Right lobe of liver (tissue), 4 donors: Measurements from ENCODE around the gene GALNT10.

Experiments used
- POLR2A ChIP-seq: fragments of 450-650 bp; IDR thresholded peaks from one replicate; pipeline ENCODE4 v1.6.1; 2017; ENCODE audit warnings: antibody characterized with exemption, mild to moderate bottlenecking
- TF ChIP-seq, protein P1 (sequence below), 4 donors: fragments of 200-600 bp in 3 of 4; fragments of 450-650 bp in 1 of 4; IDR thresholded peaks; one replicate each; pipeline versions ENCODE4 v1.5.1 to v1.8.0; 2016 to 2022; ENCODE audit warnings: antibody characterized with exemption in 4 of 4, mild to moderate bottlenecking in 2 of 4
- donor health status: DM: no; HTN: no; CAD: no.
- donor health status: DM: no; HTN: no; CAD: no.
- donor health status: DM: no; HTN: yes; CAD: no.

DNA sequence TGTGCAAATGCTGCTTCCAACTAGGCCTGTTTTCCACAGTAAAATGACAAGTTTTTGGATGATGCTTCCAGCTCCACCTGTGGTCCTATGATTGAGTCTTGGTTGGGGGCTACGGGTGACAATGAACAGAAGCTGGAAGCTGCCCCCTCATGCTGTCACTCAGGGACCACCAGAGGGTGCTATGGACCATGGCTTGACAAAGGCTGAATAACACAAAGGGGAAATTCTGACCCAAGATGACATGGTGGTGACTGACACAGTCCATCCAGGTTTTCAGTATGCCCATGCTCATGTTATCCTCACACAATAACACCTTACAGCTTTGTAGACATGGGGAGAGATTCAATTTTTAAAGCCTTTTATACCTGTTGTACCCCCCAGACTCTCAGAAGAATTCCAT is 231.3 kb downstream of the GALNT10 start:
- TF ChIP-seq, protein P1, sequence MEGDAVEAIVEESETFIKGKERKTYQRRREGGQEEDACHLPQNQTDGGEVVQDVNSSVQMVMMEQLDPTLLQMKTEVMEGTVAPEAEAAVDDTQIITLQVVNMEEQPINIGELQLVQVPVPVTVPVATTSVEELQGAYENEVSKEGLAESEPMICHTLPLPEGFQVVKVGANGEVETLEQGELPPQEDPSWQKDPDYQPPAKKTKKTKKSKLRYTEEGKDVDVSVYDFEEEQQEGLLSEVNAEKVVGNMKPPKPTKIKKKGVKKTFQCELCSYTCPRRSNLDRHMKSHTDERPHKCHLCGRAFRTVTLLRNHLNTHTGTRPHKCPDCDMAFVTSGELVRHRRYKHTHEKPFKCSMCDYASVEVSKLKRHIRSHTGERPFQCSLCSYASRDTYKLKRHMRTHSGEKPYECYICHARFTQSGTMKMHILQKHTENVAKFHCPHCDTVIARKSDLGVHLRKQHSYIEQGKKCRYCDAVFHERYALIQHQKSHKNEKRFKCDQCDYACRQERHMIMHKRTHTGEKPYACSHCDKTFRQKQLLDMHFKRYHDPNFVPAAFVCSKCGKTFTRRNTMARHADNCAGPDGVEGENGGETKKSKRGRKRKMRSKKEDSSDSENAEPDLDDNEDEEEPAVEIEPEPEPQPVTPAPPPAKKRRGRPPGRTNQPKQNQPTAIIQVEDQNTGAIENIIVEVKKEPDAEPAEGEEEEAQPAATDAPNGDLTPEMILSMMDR (IDR thresholded peaks at IDR 0.05) = peak in 3 of 4 donors; percentile 23 to 34 (median 26)
- no peak for TF ChIP-seq POLR2A
